ENCODE measurements around the gene LRRC61. TPM values are rescaled to one million over a fixed set of nuclear protein-coding genes. Genes with fewer than 3 reads are reported as not detected.

LRRC61 gene
- polyA plus RNA-seq, 1 donor (not counting 4 experiments of a cell fraction or from before 2014, with no cell fraction given) = 1.0 TPM

GRCh38 chr7:150374472-150374871 is 51.3 kb downstream of the LRRC61 start:
- Histone ChIP-seq H3K27me3 (ENCODE audit: control insufficient read depth, extremely low read depth, insufficient read depth, low read length) (no peaks in the 10 kb centered on the region), H3K9me3 (ENCODE audit: control insufficient read depth, low read depth, low read length) (no peaks in the 10 kb centered on the region), H3K36me3 (ENCODE audit: control insufficient read depth in 2 of 2, extremely low read depth in 1 of 2, insufficient read depth in 2 of 2, low read length in 2 of 2) (peaks cover 1 to 5% of the 10 kb centered on the region in 2 experiments), H3K27ac (ENCODE audit: control insufficient read depth, insufficient read depth, low read length) (no peak overlapping the region), H3K9ac (ENCODE audit: control insufficient read depth, extremely low read depth, insufficient read depth, low read length) (no peak overlapping the region), H2AFZ (ENCODE audit: control insufficient read depth, low read length) (no peak overlapping the region), H3K4me1 (ENCODE audit: control insufficient read depth, extremely low read depth, insufficient read depth, low read length) (peaks cover 24% of the 10 kb centered on the region), H3K9me1 (ENCODE audit: control insufficient read depth, extremely low read depth, insufficient read depth, low read length) (no peaks in the 10 kb centered on the region), H3K4me3 (ENCODE audit: control insufficient read depth in 2 of 3, extremely low read depth in 1 of 3, insufficient read depth in 2 of 3, low read depth in 1 of 3, low read length in 3 of 3) (no peak overlapping the region), H4K20me1 (ENCODE audit: control insufficient read depth, extremely low read depth, insufficient read depth, low read length) (peaks cover 3% of the 10 kb centered on the region), H3K4me2 (ENCODE audit: control insufficient read depth, extremely low read depth, insufficient read depth, low read depth, low read length) (no peak overlapping the region), H3K79me2 (ENCODE audit: control insufficient read depth, insufficient read depth, low read length) (no peaks in the 10 kb centered on the region)
- FAIRE-seq (no peak), DNase-seq (ENCODE audit: low read depth, low spot score) (no peak)
- dilution Hi-C loops (cut with MboI; ENCODE audit: extremely low pct_ligation_motif_present, low sequenced_read_pairs) = no loop called here
- no peak for TF ChIP-seq EZH2 (IDR thresholded peaks at IDR 0.05; ENCODE audit: low read length)
- TF ChIP-seq CTCF (optimal IDR thresholded peaks at IDR 0.05 in 1 of 3, IDR thresholded peaks at IDR 0.05 in 1 of 3, conservative IDR thresholded peaks at IDR 0.05 in 1 of 3; ENCODE audit: extremely low read depth in 1 of 3, insufficient read depth in 2 of 3, low read length in 3 of 3) = no peak

- Histone ChIP-seq H3K9me1 (ENCODE audit: control insufficient read depth, extremely low read depth, insufficient read depth, low read length) (no peaks in the 10 kb centered on the region), H3K4me1 (ENCODE audit: control insufficient read depth, extremely low read depth, insufficient read depth, low read length) (peaks cover 24% of the 10 kb centered on the region), H3K27me3 (ENCODE audit: control insufficient read depth, extremely low read depth, insufficient read depth, low read length) (no peaks in the 10 kb centered on the region), H2AFZ (ENCODE audit: control insufficient read depth, low read length) (no peak overlapping the region), H3K9me3 (ENCODE audit: control insufficient read depth, low read depth, low read length) (no peaks in the 10 kb centered on the region), H3K36me3 (ENCODE audit: control insufficient read depth in 2 of 2, extremely low read depth in 1 of 2, insufficient read depth in 2 of 2, low read length in 2 of 2) (peaks cover under 1 to 1% of the 10 kb centered on the region in 2 experiments), H3K27ac (ENCODE audit: control insufficient read depth, insufficient read depth, low read length) (no peak overlapping the region), H4K20me1 (ENCODE audit: control insufficient read depth, extremely low read depth, insufficient read depth, low read length) (peaks cover 3% of the 10 kb centered on the region), H3K9ac (ENCODE audit: control insufficient read depth, extremely low read depth, insufficient read depth, low read length) (no peak overlapping the region), H3K4me3 (ENCODE audit: control insufficient read depth in 2 of 3, extremely low read depth in 1 of 3, insufficient read depth in 2 of 3, low read depth in 1 of 3, low read length in 3 of 3) (no peak overlapping the region), H3K4me2 (ENCODE audit: control insufficient read depth, extremely low read depth, insufficient read depth, low read depth, low read length) (no peak overlapping the region), H3K79me2 (ENCODE audit: control insufficient read depth, insufficient read depth, low read length) (no peaks in the 10 kb centered on the region)
- FAIRE-seq = no peak
- TF ChIP-seq EZH2 (IDR thresholded peaks at IDR 0.05; ENCODE audit: low read length) = no peak
- no peak for TF ChIP-seq CTCF (optimal IDR thresholded peaks at IDR 0.05 in 1 of 3, IDR thresholded peaks at IDR 0.05 in 1 of 3, conservative IDR thresholded peaks at IDR 0.05 in 1 of 3; ENCODE audit: extremely low read depth in 1 of 3, insufficient read depth in 2 of 3, low read length in 3 of 3)
- no peak for DNase-seq (ENCODE audit: low read depth, low spot score)
- dilution Hi-C loops (cut with MboI; ENCODE audit: extremely low pct_ligation_motif_present, low sequenced_read_pairs) = no loop called here
Measured at GRCh38 chr7:150375662-150376521, 52.7 kb downstream of the LRRC61 start.
